ENCODE data around the gene SEMA4C.

GRCh38 chr2:96897491-96898134 lies 27.7 kb upstream of the SEMA4C start:
- TF ChIP-seq POLR2AphosphoS5 (IDR thresholded peaks at IDR 0.05; ENCODE audit: low read depth, low read length) (no peak), SIN3A (IDR thresholded peaks at IDR 0.05; ENCODE audit: borderline replicate concordance, insufficient read depth, low read length) (no peak), REST (IDR thresholded peaks at IDR 0.05; ENCODE audit: insufficient read depth in 1 of 2, low read depth in 2 of 2, low read length in 2 of 2) (no peak), TAF1 (IDR thresholded peaks at IDR 0.05; ENCODE audit: borderline replicate concordance, insufficient read depth, low read length) (no peak), FOXP2 (optimal IDR thresholded peaks at IDR 0.05; ENCODE audit: borderline replicate concordance, extremely low read depth, extremely low read length, insufficient read depth) (no peak)

Measured in PFSK-1 (cell line).